Retina (tissue), 1 donor: ENCODE measurements around the gene HHLA2.
"Not testable (repeated sequence)": the region's sequence is repeated elsewhere in the genome, so short reads cannot be mapped to it uniquely, and the experiment has no call there.

Experiments used
- DNase-seq: peaks from one replicate; pipeline ENCODE4 v3.0.0-alpha.2; 2016

The HHLA2 gene, protein sequence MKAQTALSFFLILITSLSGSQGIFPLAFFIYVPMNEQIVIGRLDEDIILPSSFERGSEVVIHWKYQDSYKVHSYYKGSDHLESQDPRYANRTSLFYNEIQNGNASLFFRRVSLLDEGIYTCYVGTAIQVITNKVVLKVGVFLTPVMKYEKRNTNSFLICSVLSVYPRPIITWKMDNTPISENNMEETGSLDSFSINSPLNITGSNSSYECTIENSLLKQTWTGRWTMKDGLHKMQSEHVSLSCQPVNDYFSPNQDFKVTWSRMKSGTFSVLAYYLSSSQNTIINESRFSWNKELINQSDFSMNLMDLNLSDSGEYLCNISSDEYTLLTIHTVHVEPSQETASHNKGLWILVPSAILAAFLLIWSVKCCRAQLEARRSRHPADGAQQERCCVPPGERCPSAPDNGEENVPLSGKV

DNA sequence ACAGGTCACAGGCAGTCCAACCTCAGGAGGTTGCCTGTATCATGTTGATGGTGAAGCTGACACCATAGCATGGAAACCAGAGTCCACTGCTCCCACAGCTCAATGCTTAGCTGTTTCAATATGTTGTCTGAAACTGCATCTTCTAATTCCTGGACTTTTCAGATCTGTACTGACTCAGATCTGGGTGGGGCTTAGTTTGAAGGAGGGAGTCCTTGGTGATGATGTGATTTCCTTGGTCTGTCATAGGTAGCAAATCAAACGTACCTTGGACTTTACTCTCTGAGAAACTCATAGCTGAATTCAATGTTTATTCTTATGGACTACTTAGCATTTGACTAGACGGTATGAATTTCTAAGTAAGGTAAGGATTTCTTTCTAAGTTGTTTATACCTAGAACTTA is at the start of gene HHLA2:
TSS of gene HHLA2 (plus strand) at position 310 of the 400 bp plus-strand sequence. CDS start 55,266 bp downstream, outside the sequence.
- no peak for DNase-seq

DNA sequence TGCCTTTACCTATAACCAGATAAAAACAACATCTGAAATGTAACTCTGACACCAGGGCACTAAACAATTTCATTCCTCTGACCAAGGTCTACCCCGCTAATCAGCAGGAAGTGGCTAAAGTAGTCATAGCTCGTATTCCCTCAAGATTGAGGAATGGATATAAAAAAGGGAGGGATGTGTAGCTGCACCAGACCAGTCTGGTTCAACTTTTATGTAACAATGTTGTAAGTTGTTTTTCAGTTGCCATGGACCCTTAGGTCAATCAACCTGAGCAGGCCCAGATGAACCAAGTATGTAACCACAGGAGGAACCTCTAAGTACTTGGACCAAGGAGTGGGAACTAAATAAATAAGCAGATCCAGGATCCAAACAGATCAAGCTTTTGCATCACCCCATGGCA is 45.7 kb upstream of the HHLA2 start:
- DNase-seq: no peak

DNA sequence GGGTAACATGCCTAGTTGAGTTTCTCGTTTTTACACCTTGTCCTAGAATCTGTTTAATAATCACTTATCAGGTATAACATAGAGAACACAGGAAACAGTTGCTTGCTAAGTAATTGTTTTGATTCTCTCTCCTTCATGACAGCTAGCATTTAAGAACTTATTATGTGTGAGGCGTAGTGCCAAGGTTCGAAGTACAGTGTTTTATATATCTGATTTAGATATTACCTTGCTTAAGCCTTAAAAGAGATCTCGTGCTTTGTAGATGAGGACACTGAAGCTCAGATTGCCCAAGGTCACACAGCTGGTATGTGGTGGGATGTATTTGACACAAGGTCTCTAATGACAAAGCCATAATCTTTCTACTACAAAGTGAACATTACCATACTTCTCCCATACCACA is 45.1 kb upstream of the HHLA2 start:
- DNase-seq: no peak

DNA sequence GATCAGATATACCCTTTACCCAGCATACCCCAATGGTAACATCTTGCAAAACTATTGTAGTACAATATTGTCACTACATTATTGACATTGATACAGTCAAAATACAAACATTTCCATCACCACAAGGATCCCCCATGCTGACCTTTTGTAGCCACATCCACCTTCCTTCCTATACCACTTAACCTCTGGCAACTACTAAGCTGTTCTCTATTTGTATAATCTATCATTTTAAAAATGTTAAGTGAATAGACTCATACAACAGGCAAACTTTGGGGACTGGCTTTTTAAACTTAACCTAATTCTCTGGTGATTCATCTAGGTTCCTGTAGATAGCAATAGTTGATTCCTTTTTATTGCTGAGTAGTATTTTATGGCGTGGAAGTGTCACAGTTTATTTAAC is 44.5 kb upstream of the HHLA2 start:
- DNase-seq: no peak

DNA sequence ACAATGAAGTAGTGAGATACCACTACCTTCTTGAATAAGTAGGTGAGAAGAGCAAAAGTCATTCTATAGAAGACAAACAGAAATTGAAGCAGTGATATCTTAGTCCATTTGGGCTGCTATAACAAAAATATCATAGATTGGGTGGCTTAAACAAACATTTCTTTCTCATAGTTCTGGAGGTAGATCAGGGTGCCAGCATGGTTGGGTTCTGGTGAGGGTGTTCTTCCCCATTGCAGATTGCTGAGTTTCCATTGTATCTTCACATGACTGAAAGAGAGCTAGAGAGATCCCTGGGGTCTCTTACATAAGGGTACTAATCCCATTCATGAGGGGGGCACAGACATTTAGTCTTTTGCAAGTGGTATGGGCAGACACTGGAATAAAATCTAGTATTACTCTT is 41.2 kb upstream of the HHLA2 start:
- DNase-seq: no peak

DNA sequence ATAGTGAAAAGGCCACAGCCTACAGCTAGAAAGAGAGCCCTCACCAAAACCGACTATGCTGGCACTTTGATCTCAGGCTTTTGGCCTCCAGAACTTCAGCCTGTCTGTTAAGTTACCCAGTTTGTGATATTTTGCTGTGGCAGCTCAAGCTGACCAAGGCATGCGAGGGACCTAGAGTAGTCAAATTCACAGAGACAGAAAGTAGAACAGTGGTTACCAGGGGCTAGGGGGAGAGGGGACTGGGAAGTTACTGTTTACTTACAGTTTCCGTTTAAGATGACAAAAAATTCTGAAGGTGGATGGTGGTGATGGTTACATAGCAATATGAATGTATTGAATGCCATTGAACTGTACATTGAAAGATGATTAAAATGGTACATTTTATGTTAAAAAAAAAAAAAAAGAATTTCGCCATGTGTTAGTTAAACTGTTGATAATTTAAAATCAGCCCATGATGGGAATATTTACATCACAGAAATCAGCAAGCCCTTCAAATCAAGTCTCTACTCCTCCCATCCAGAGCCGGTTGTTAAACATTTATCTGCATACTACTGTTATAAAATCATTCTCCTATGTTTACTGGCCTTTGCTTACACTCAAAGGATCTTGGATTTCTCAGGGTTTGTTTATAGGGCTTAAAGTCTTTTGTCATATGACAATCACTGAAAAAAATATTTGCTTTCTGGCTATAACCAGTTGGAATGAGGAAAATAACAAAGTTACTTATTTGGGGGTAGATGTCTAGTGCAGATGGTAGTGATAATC is 31.6 kb upstream of the HHLA2 start:
- not testable (repeated sequence) for DNase-seq

DNA sequence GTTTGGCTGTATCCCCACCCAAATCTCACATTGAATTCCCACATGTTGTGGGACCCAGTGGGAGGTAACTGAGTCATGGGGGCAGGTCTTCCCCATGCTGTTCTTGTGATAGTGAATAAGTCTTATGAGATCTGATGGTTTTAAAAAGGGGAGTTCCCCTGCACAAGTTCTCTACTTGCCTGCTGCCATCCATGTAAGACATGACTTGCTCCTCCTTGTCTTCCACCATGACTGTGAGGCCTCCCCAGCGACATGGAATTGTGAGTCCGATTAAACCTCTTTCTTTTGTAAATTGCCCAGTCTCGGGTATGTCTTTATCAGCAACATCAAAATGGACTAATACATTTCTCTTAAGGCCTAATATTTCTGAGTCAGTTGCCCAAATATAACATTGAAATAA is 28.1 kb upstream of the HHLA2 start:
- DNase-seq: not testable (repeated sequence)

DNA sequence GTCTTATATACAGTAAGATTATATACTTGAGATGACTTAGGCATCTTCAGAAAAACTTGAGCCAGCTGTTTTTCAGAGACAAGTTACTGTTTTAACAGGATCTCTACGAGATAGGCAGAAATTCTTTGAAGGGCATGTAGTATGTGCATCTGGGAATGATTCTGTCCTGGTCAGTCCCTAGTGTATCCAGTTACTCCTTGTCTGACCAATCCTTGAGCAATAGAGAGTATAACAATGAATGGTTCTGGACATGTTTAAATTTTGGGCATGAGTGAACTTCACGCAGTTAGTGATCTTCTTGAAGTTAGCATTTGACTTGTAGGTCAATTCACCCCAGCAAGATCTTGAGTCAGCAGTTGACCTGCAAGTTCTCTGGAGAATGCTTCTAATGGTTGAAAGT is 24.7 kb upstream of the HHLA2 start:
- DNase-seq: peak; percentile 2

DNA sequence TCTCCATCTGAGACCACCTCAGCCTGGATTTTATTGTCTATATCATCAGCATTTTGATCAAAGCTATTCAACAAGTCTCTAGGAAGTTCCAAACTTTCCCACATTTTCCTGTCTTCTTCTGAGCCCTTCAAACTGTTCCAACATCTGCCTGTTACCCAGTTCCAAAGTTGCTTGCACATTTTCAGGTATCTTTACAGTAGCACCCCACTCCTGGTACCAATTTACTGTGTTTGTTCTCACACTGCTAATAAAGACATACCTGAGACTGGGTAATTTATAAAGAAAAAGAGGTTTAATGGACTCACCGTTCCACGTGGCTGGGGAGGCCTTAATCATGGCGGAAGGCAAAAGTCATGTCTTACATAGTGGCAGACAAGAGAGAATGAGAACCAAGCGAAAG is 17.3 kb upstream of the HHLA2 start:
- not testable (repeated sequence) for DNase-seq

DNA sequence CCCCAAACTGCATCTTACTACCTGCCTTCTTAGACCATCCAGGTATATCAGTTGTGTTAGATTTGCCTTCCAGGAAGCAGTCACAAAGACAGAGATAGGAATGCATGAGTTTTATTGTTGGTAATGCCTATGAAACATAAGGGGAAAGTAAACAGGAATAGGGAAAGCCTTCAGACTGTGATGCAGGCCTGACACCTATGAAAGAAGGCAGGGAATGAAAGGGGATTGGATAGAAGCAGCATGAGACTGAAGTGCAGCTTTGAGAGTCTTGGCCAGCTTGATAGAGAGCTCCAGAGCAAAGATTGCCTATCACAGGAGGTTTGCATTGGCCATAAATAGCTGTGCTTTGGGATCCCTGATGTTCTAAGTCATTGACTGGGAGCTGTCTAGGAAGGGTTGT is 15.9 kb upstream of the HHLA2 start:
- no peak for DNase-seq

DNA sequence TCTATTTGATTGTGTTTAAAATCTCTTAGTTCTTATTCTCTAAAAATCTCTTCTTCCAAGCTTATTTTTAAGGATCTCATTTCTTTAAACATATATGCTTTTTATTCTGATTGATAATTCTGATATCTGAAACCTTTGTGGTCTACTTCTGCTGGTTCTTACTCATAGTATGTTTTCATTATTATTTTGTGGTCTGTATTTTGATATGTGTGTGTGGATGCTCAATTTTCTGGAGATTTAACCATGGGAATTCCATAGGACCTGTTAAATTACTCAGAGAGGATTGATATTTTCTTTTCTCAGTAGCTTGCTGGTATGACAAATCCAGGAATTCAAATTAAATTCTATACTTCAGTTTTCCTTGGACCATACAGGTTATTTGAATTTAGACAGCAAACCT is 14.7 kb upstream of the HHLA2 start:
- no peak for DNase-seq

DNA sequence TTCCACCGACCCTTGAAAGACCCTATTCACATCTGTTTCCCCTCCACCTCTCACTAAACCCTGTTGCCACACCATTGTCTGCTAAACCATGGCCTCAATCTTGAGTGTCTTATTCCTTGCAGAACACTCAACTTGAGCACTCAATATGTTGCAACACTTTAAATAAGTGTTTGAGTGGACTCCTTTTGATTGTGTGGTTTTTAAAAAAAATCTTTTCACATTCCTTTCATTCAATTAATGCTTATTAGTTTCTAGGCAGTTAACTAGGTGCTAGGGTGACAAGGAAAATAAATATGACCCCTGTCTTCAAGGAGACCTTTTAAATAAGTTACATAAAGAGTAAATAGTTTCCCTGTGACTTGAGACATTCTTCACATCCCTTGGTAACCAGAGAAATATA is 13.3 kb upstream of the HHLA2 start:
- DNase-seq: no peak

DNA sequence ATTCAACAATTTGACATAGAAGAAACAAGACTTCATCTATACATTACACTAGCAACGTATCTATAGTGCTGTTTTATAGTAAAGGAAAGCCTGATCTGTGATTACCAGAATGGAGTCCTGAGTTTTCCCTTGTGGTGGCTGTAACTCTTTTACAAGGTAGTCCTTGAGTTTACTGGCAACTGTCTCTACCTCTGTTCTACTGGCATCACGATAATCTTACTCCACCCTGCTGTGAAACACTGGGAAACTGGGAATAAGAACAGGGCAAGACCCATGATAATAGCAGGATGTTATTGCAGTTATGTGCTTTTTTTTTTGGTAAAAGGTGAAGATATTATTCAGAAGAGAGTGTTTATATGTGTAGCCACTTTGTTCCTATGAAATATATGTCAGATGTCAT is 12.4 kb upstream of the HHLA2 start:
- DNase-seq: no peak

DNA sequence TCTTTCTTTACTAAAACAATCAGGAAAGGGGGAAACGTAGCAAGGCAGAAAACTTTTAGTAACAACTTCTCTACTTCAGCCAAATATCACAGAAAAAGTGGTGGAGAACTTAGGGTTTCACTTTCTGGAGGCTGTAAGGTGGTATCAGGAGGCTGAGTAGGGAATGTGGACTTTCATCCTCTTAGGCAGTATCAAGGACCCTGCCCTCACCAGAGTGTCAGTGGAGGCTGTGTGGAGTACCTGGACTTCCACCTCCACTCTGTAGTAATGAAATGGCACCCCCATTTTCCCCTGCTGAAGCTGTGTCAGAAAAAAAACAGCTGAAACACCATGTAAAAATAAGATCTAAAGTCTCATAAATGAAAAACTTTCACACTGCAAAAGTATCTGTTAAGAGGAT is 11.2 kb upstream of the HHLA2 start:
- no peak for DNase-seq

DNA sequence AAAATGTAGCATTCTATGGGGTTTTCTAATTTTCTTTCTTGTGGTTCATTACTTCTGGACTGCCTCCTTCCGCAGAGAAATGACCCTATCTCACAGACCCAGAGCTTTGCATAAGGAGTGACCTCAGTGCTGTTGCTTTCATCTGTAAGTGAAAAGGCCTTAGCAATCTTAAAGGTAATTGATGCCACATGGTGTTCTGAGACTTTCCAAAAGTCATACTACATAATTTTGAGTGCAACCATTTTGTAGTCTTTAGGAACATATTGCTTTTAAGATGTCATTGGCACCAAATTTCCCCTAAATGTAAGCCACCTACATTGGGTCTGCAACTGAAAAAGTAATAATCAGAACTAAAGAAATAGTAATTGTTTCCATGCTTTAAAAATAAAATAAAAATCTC is 9.2 kb upstream of the HHLA2 start:
- DNase-seq: no peak

DNA sequence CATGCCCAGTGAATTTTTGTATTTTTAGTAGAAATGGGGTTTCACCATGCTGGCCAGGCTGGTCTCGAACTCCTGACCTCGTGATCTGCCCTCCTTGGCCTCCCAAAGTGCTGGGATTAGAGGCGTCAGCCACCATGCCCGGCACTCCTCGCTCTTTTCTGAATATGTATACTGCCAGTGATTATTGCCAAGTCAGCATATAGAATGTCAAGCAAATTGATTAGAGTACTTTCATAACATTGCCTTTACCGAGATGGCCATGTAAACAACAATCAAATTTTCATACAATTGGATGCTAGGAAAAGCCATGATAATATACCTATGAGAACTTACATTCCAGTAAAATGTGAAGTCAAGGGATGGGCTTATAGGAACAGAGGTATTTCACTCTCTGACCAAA is 8.2 kb upstream of the HHLA2 start:
- not testable (repeated sequence) for DNase-seq

DNA sequence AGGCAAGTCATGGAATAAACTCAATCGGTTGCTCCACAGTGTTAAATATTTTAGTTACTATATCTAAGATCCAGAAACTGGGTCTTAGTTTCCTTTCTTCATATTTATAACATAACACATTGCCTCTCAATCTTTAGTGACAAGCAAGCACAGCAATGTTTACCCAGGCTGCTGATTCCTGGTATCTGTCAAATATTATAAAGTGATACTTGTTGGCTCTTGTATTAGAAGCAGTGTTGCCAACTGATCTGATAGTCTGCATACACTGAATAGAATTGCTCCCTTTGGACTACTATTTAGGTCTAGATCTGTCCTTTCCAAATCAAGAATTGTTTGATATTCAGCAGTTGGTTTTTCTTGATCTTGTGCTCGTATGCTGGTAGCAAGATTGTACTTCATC is 7.2 kb upstream of the HHLA2 start:
- DNase-seq: no peak

DNA sequence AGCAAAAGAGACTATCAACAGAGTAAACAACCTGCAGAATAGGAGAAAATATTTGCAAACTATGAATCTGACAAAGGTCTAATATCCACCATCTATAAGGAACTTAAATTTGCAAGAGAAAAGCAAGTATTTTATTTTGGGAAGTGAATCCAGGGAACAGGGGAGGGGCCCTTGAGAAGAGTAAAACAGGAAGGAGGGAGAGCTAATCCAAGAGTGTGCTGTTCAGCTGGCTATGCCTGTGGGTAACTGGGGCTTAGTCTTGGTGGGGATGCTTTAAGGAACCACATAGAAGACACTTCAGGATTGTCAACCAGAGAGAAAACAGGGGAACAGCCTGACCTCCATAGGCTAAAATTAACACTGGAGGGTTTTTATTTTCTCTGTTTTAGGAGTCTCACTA is 3.9 kb upstream of the HHLA2 start:
- DNase-seq: no peak

DNA sequence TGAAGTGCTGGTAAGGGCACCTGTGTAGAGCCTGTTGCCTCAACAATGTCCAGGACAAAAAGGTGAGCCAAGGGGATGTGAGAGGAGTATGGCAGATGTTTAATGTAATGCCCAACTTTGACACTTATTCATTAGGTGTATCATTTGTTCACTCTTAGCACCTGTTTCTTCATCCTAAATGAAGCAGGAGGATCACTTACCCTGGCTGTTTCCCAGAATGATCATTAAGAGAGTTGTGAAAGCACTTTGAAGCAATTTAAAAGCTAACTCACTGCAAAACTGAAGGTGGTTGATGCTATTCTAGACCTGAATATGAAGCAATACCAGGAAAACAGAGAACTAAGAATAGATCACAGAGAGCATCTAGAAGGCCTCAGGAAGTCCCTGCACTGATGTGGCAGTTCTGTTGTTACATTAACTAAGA is 3.4 kb upstream of the HHLA2 start:
- DNase-seq: no peak

DNA sequence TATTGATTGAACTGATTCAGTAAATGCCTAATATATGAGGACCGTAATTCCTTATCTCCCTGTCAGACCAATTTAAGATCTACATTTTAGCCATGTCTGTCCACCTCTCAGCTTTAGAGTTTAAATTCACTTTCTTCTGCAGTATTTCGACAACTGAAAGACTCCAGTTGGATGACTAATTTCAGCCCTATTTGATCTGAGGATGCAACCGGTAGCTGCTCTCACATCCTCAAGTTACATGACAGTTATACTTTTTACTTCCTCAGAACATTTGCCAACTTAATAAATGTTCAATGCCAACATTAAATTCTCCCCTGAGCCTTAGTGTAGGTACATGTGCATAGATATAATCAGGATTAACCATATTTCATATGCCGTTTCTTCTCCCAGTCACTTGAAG is 2.5 kb upstream of the HHLA2 start:
- DNase-seq: no peak

DNA sequence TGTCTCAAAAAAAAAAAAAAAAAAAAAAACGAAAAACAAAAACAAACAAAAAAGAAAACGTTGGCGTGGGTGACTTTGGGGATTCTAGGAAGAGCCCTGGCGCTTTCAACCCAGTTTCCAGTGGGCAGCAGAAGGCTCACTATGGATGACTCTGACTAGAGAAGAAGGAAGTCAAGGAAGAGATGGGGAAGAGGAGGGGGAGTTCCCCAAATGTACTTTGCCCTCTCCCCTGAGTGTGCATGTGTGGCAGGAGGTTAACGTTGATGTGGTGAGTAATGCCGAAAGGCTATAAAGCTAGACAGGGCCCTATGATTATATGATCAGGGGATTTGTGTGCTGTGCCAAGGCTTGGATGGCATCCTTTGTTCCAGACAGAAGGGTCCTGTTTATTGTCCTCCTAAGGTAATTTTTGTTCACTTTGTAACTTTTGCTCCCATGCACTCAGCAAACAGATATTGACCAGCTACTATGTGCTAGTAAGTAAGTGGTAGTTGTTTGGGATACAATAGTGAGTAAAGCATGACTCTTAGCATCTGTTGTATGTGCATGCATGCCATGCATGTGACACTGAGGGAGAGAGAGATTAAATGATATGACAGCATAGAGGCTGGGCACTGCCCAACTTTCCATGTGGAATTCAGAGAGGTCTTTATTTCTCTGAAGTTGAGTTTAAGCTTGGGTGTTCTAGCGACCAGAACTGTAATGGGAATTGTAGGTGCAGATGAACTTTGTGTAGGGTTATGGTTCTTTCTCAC is 750 bp upstream of the HHLA2 start:
- DNase-seq: no peak

DNA sequence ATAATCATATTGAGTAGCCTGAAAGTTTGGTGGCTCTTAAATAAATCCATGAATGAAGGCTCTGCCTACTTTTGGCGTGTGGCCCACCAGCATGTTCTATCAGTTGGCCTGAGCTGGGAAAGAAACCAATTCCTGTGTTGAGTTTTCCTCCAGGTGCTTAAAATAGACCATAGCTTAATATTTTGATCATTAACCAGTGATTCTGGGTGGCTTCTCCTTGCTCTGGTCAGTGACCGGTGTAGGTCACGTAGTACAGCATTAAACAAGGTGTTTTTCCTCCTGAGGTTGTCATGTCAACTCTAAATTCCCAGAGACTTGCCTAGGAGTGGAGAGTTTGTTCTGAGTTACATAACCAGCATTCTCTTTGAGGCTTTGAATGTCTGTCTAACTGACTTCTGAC is 1.3 kb downstream of the HHLA2 start:
- no peak for DNase-seq

DNA sequence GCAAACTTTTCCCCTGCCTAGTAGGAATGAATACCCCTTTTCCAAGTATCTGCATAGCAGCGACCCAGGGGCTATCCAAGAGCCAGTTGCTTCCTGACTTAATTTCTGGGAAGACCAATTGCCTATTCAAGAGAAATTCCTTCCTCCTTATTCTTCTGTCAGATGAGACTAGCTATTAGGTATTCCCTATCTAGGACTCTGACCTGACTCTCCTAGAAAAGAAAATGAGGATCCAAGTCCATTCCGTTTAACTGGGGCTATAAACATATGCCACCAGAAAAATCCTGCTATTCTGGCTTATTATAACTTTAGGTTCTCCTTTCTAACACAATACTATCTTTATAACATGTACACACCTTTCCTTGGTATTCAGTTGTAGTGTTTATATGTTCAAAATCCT is 1.7 kb downstream of the HHLA2 start:
- no peak for DNase-seq
